Smooth muscle cell (in vitro differentiated cells): Measurements from ENCODE around the gene COL20A1. TPM values are rescaled to one million over a fixed set of nuclear protein-coding genes. Genes with fewer than 3 reads are reported as not detected.

Experiments used
- DNase-seq: peaks from one replicate; lab custom pipeline; 2025; ENCODE audit not compliant: unreplicated experiment; lab: John Stamatoyannopoulos, UW
- H2AFZ ChIP-seq: fragments of 200-600 bp; sonication (generic); 2 replicates; pipeline ENCODE4 v1.6.0; 2016; ENCODE audit warnings: antibody characterized with exemption, low read depth, mild to moderate bottlenecking
- H3F3A ChIP-seq: fragments of 200-600 bp; sonication (generic); 2 replicates; pipeline ENCODE4 v1.6.0; 2017; ENCODE audit warnings: antibody characterized with exemption, low read depth
- H3K27ac ChIP-seq: fragments of 200-600 bp; sonication (generic); 2 replicates; pipeline ENCODE4 v1.5.1; 2016; ENCODE audit warnings: low read depth, mild to moderate bottlenecking
- H3K27me3 ChIP-seq: fragments of 200-600 bp; sonication (generic); 2 replicates; pipeline ENCODE4 v1.6.1; 2016; ENCODE audit warnings: low read depth, mild to moderate bottlenecking
- H3K36me3 ChIP-seq: fragments of 200-600 bp; sonication (generic); 2 replicates; pipeline ENCODE4 v1.5.1; 2016; ENCODE audit warnings: low read depth
- H3K4me1 ChIP-seq: fragments of 200-600 bp; sonication (generic); 2 replicates; pipeline ENCODE4 v1.5.1; 2016; ENCODE audit warnings: low read depth
- H3K4me2 ChIP-seq: fragments of 200-600 bp; sonication (generic); 2 replicates; pipeline ENCODE4 v1.6.0; 2016; ENCODE audit warnings: mild to moderate bottlenecking
- H3K4me3 ChIP-seq: fragments of 200-600 bp; sonication (generic); 2 replicates; pipeline ENCODE4 v1.5.1; 2016; ENCODE audit warnings: mild to moderate bottlenecking
- H3K79me2 ChIP-seq: fragments of 200-600 bp; sonication (generic); 2 replicates; pipeline ENCODE4 v1.6.0; 2016; ENCODE audit warnings: low read depth, mild to moderate bottlenecking
- H3K9ac ChIP-seq: fragments of 200-600 bp; sonication (generic); 2 replicates; pipeline ENCODE4 v1.6.0; 2016; ENCODE audit warnings: low read depth
- H3K9me3 ChIP-seq: fragments of 200-600 bp; sonication (generic); replicated peaks from 2 replicates; pipeline ENCODE4 v1.5.1; 2016; ENCODE audit warnings: low read depth
- H4K20me1 ChIP-seq: fragments of 200-600 bp; sonication (generic); 2 replicates; pipeline ENCODE4 v1.6.0; 2016; ENCODE audit warnings: low read depth
- CTCF ChIP-seq: fragments of 200-600 bp; sonication (generic); IDR thresholded peaks from 2 replicates; pipeline ENCODE4 v1.5.1; 2017; ENCODE audit warnings: borderline replicate concordance, mild to moderate bottlenecking, antibody characterized with exemption; ENCODE audit not compliant: insufficient read depth, poor library complexity, severe bottlenecking
- WGBS: methylation state at CpG from one replicate; pipeline ENCODE4 v1.1.7; 2016; ENCODE audit warnings: low lambda C conversion rate; 5-methylcytosine and 5-hydroxymethylcytosine counted together
- polyA plus RNA-seq: library from polyadenylated mRNA; unstranded; fragments of >200 nt; fragmentation: Nextera tagmentation; extraction: Ambion mirVana; gene quantifications from 2 replicates; pipeline ENCODE4 v1.2.1, GENCODE V29; 2016
- total RNA-seq: library from RNA; depleted of rRNA; stranded (reverse); fragments of >200 nt; gene quantifications from 2 replicates; pipeline ENCODE4 v1.2.3, GENCODE V29; 2014

Gene COL20A1
- total and polyA plus RNA-seq, 2 experiments from 2014 or later: 0.23 to 0.36 TPM

DNA sequence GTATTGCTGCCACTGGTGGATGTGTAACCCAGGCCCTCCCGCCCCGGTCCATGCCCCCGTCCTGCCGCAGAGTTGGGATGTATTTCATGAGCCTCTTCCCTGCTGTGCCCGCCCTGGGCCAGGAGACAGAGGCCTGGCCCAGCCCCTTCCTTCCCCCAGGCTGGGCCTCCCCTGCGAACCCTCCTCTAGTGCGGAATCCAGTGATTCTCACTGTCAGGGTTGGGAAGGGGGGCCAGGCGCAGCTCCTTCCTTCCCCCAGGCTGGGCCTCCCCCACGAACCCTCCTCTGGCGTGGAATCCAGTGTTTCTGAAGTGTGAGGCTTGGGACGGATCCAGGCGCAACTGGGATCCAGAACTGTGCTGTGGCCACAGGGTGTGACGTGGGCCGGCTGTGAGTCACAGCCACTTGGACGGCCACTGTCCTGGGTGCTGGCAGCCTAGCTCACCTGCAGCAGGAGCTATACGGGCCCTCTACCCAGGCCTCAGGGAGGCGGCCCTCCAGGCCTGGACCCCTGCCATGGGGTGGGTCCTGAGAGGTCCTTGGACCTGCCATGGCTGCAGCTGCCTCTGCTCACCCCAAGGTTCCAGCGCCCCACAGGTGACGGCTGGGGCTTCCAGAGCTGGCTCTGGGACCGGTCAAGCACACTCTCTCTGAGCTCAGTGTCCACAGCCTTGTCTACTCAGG lies 28.3 kb downstream of the COL20A1 start:
- Histone ChIP-seq H3K9ac (no peak overlapping the region), H3K4me3 (no peak overlapping the region), H3K4me2 (no peak overlapping the region), H3K4me1 (no peaks in the 10 kb centered on the region), H4K20me1 (no peaks in the 10 kb centered on the region), H3K79me2 (no peaks in the 10 kb centered on the region), H2AFZ (no peak overlapping the region), H3K9me3 (no peaks in the 10 kb centered on the region), H3K27me3 (no peaks in the 10 kb centered on the region), H3K27ac (no peak overlapping the region), H3K36me3 (no peaks in the 10 kb centered on the region), H3F3A (no peaks in the 10 kb centered on the region)
- no peak for TF ChIP-seq CTCF
- WGBS: 86% methylated on average over 13 of the region's 20 CpGs
- DNase-seq: no peak

GRCh38 chr20:63322146-63322932 lies 29.4 kb downstream of the COL20A1 start:
- Histone ChIP-seq H3K4me3 (no peak overlapping the region), H3K27me3 (no peaks in the 10 kb centered on the region), H3K4me1 (no peaks in the 10 kb centered on the region), H3K27ac (no peak overlapping the region), H3K4me2 (no peak overlapping the region), H3K79me2 (no peaks in the 10 kb centered on the region), H3F3A (no peaks in the 10 kb centered on the region), H3K9ac (no peak overlapping the region), H2AFZ (no peak overlapping the region), H3K9me3 (no peaks in the 10 kb centered on the region), H4K20me1 (no peaks in the 10 kb centered on the region), H3K36me3 (no peaks in the 10 kb centered on the region)
- DNase-seq: no peak
- WGBS: 91% methylated on average over 32 of the region's 34 CpGs
- no peak for TF ChIP-seq CTCF

GRCh38 chr20:63322933-63323273 lies 29.9 kb downstream of the COL20A1 start:
- Histone ChIP-seq H3F3A (no peaks in the 10 kb centered on the region), H3K27me3 (no peaks in the 10 kb centered on the region), H3K36me3 (no peaks in the 10 kb centered on the region), H2AFZ (no peak overlapping the region), H3K27ac (no peak overlapping the region), H3K4me3 (no peak overlapping the region), H3K4me2 (no peak overlapping the region), H3K9ac (no peak overlapping the region), H3K9me3 (no peaks in the 10 kb centered on the region), H3K79me2 (no peaks in the 10 kb centered on the region), H4K20me1 (no peaks in the 10 kb centered on the region), H3K4me1 (no peaks in the 10 kb centered on the region)
- no peak for DNase-seq
- WGBS: 77% methylated on average over 15 of the region's 15 CpGs
- no peak for TF ChIP-seq CTCF
